Neural progenitor cell (in vitro differentiated cells): ENCODE measurements around the gene B3GAT3.

ENCODE experiments used
- EZH2 ChIP-seq: fragments of 200-600 bp; sonication (generic); IDR thresholded peaks from 2 replicates; pipeline ENCODE4 v1.6.1; 2017; ENCODE audit warnings: antibody characterized with exemption, mild to moderate bottlenecking, moderate library complexity
- EZH2phosphoT487 ChIP-seq: fragments of 200-600 bp; sonication (generic); IDR thresholded peaks from 2 replicates; pipeline ENCODE4 v1.6.1; 2017; ENCODE audit warnings: antibody characterized with exemption
- TF ChIP-seq, protein P1 (sequence below): fragments of 200-600 bp; sonication (generic); IDR thresholded peaks from 2 replicates; pipeline ENCODE4 v1.5.1; 2017; ENCODE audit warnings: antibody characterized with exemption, mild to moderate bottlenecking

- TF ChIP-seq, protein P1, sequence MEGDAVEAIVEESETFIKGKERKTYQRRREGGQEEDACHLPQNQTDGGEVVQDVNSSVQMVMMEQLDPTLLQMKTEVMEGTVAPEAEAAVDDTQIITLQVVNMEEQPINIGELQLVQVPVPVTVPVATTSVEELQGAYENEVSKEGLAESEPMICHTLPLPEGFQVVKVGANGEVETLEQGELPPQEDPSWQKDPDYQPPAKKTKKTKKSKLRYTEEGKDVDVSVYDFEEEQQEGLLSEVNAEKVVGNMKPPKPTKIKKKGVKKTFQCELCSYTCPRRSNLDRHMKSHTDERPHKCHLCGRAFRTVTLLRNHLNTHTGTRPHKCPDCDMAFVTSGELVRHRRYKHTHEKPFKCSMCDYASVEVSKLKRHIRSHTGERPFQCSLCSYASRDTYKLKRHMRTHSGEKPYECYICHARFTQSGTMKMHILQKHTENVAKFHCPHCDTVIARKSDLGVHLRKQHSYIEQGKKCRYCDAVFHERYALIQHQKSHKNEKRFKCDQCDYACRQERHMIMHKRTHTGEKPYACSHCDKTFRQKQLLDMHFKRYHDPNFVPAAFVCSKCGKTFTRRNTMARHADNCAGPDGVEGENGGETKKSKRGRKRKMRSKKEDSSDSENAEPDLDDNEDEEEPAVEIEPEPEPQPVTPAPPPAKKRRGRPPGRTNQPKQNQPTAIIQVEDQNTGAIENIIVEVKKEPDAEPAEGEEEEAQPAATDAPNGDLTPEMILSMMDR: no peak
- TF ChIP-seq EZH2phosphoT487 (no peak), EZH2 (no peak)
Measured at GRCh38 chr11:62566247-62566646, 55.5 kb downstream of the B3GAT3 start.
